Measurements from ENCODE around the gene SLC44A2.

SLC44A2 gene

GRCh38 chr19:10625003-10625761 lies at the start of gene SLC44A2:
Gene SLC44A2 (plus strand): TSS chr19:10625553. CDS start chr19:10625634, 81 bp downstream.
- TF ChIP-seq, protein P1, sequence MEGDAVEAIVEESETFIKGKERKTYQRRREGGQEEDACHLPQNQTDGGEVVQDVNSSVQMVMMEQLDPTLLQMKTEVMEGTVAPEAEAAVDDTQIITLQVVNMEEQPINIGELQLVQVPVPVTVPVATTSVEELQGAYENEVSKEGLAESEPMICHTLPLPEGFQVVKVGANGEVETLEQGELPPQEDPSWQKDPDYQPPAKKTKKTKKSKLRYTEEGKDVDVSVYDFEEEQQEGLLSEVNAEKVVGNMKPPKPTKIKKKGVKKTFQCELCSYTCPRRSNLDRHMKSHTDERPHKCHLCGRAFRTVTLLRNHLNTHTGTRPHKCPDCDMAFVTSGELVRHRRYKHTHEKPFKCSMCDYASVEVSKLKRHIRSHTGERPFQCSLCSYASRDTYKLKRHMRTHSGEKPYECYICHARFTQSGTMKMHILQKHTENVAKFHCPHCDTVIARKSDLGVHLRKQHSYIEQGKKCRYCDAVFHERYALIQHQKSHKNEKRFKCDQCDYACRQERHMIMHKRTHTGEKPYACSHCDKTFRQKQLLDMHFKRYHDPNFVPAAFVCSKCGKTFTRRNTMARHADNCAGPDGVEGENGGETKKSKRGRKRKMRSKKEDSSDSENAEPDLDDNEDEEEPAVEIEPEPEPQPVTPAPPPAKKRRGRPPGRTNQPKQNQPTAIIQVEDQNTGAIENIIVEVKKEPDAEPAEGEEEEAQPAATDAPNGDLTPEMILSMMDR (IDR thresholded peaks at IDR 0.05; ENCODE audit: control insufficient read depth, insufficient read depth, low read depth, low read length, missing control alignments): no peak
- peak within 1 kb of the TSS; percentile 69 for H3K4me3 ChIP-seq (ENCODE audit: control insufficient read depth, low read depth, low read length)
- DNase-seq (ENCODE audit: low read depth): no peak

- no peak overlapping the region for H3K4me3 ChIP-seq (ENCODE audit: control insufficient read depth, low read depth, low read length)
- no peak for DNase-seq (ENCODE audit: low read depth)
- TF ChIP-seq, protein P1 (IDR thresholded peaks at IDR 0.05; ENCODE audit: control insufficient read depth, insufficient read depth, low read depth, low read length, missing control alignments): no peak
Observed at GRCh38 chr19:10577951-10578350, 47.4 kb upstream of the SLC44A2 start.

GRCh38 chr19:10580979-10581631 lies 44.2 kb upstream of the SLC44A2 start:
- peak; percentile 71 for DNase-seq (ENCODE audit: low read depth)
- no peak overlapping the region for H3K4me3 ChIP-seq (ENCODE audit: control insufficient read depth, low read depth, low read length)
- TF ChIP-seq, protein P1 (IDR thresholded peaks at IDR 0.05; ENCODE audit: control insufficient read depth, insufficient read depth, low read depth, low read length, missing control alignments): peak; percentile 99

DNA sequence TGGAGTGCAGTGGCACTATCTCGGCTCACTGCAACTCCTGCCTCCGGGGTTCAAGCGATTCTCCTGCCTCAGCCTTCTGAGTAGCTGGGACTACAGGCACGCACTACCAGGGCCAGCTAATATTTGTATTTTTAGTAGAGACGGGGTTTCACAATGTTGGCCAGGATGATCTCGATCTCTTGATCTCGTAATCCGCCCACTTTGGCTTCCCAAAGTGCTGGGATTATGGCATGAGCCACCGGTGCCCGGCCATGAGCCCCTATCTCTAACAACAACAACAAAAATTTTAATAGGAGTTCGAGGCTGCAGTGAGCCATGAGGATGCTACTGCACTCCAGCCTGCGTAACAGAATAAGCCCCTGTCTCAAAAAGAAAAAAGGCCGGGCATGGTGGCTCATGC lies 43.3 kb upstream of the SLC44A2 start:
- TF ChIP-seq, protein P1 (IDR thresholded peaks at IDR 0.05; ENCODE audit: control insufficient read depth, insufficient read depth, low read depth, low read length, missing control alignments): no peak
- no peak for DNase-seq (ENCODE audit: low read depth)
- H3K4me3 ChIP-seq (ENCODE audit: control insufficient read depth, low read depth, low read length): no peak overlapping the region

DNA sequence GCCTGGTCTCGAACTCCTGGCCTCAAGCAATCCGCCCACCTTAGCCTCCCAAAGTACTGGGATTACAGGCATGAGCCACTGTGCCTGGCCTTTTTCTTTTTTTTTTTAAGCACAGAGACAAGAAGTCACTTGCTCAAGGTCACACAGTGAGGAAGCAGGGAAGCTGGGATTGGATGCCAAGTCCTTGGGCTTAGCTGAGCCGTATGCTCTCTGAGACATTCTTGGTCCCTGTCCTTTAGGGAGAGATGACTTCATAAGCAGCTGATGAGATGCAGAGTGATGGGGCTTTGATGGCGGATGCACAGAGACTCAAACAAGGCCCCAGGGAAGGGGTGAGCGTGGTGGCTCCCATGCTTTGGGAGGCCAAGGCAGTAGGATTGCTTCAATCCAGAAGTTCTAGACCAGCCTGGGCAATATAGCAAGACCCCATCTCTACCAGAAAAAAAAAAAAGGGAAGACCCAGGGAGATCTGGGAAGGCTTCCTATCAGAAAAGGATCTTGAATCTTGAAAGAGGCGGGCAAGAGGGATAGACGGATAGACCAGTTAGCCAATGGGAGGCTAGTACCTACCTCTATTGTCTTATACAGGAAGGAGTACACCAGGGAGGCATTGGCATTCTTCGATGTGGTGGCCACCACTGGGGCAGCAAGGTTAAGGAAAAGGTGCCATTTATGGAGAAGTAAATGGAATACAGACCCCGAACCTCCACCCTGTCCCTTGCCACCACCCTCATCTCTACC lies 42.1 kb upstream of the SLC44A2 start:
- no peak overlapping the region for H3K4me3 ChIP-seq (ENCODE audit: control insufficient read depth, low read depth, low read length)
- no peak for DNase-seq (ENCODE audit: low read depth)
- TF ChIP-seq, protein P1 (IDR thresholded peaks at IDR 0.05; ENCODE audit: control insufficient read depth, insufficient read depth, low read depth, low read length, missing control alignments): no peak

GRCh38 chr19:10586396-10586795 lies 39.0 kb upstream of the SLC44A2 start:
- no peak overlapping the region for H3K4me3 ChIP-seq (ENCODE audit: control insufficient read depth, low read depth, low read length)
- TF ChIP-seq, protein P1 (IDR thresholded peaks at IDR 0.05; ENCODE audit: control insufficient read depth, insufficient read depth, low read depth, low read length, missing control alignments): no peak
- no peak for DNase-seq (ENCODE audit: low read depth)
